Measurements from ENCODE around the gene TPCN2. TPM values are rescaled to one million over a fixed set of nuclear protein-coding genes. Genes with fewer than 3 reads are reported as not detected.

Gene TPCN2
- total RNA-seq, 2 donors from 2014 or later, result 34.7 to 38.0 TPM

GRCh38 chr11:69071086-69071800, 22.5 kb downstream of the TPCN2 start:
- Histone ChIP-seq H3K36me3 (peaks cover 35% of the 10 kb centered on the region), H3K27me3 (replicated peaks; ENCODE audit: insufficient read depth) (no peaks in the 10 kb centered on the region), H3K4me3 (no peak overlapping the region), H3K27ac (no peak overlapping the region), H3K9me3 (no peaks in the 10 kb centered on the region), H3K4me1 (ENCODE audit: control insufficient read depth in 1 of 2, low read depth in 2 of 2) (peaks cover 0 to 6% of the 10 kb centered on the region in 2 donors)
- ATAC-seq (ENCODE audit: insufficient number of reproducible peaks, low FRiP score, low read depth) (no peak), DNase-seq (ENCODE audit: low spot score) (no peak)
- TF ChIP-seq CTCF (IDR thresholded peaks at IDR 0.05), result no peak

- no peaks in the 10 kb centered on the region for H3K27me3 ChIP-seq (replicated peaks; ENCODE audit: insufficient read depth)
- peaks cover 0 to 6% of the 10 kb centered on the region in 2 donors for H3K4me1 ChIP-seq (ENCODE audit: control insufficient read depth in 1 of 2, low read depth in 2 of 2)
- no peak for TF ChIP-seq CTCF (IDR thresholded peaks at IDR 0.05)
- no peak overlapping the region for H3K27ac ChIP-seq
- no peak overlapping the region for H3K4me3 ChIP-seq
- H3K36me3 ChIP-seq, result peaks cover 35% of the 10 kb centered on the region
- DNase-seq (ENCODE audit: low spot score) (no peak), ATAC-seq (ENCODE audit: insufficient number of reproducible peaks, low FRiP score, low read depth) (no peak)
- no peaks in the 10 kb centered on the region for H3K9me3 ChIP-seq
Observed at GRCh38 chr11:69071956-69072355, 23.2 kb downstream of the TPCN2 start.

- DNase-seq (ENCODE audit: low spot score), result no peak
- H3K9me3 ChIP-seq, result no peaks in the 10 kb centered on the region
- H3K4me1 ChIP-seq (ENCODE audit: control insufficient read depth in 1 of 2, low read depth in 2 of 2), result peaks cover 0 to 6% of the 10 kb centered on the region in 2 donors
- no peak for ATAC-seq (ENCODE audit: insufficient number of reproducible peaks, low FRiP score, low read depth)
- H3K27ac ChIP-seq, result no peak overlapping the region
- H3K27me3 ChIP-seq (replicated peaks; ENCODE audit: insufficient read depth), result no peaks in the 10 kb centered on the region
- no peak overlapping the region for H3K4me3 ChIP-seq
- TF ChIP-seq CTCF (IDR thresholded peaks at IDR 0.05), result no peak
- H3K36me3 ChIP-seq, result peaks cover 39% of the 10 kb centered on the region
Observed at GRCh38 chr11:69073469-69073868, 24.7 kb downstream of the TPCN2 start.

- DNase-seq (ENCODE audit: low spot score), result no peak
- Histone ChIP-seq H3K4me1 (ENCODE audit: control insufficient read depth in 1 of 2, low read depth in 2 of 2) (peaks cover 0 to 6% of the 10 kb centered on the region in 2 donors), H3K36me3 (peaks cover 50% of the 10 kb centered on the region), H3K9me3 (no peaks in the 10 kb centered on the region), H3K27ac (peak overlapping the region; percentile 4 to 9), H3K27me3 (replicated peaks; ENCODE audit: insufficient read depth) (no peaks in the 10 kb centered on the region), H3K4me3 (no peak overlapping the region)
- no peak for ATAC-seq (ENCODE audit: insufficient number of reproducible peaks, low FRiP score, low read depth)
- no peak for TF ChIP-seq CTCF (IDR thresholded peaks at IDR 0.05)
Observed at GRCh38 chr11:69074375-69075140, 25.8 kb downstream of the TPCN2 start.

- TF ChIP-seq CTCF (IDR thresholded peaks at IDR 0.05), result no peak
- ATAC-seq (ENCODE audit: insufficient number of reproducible peaks, low FRiP score, low read depth), result peak; percentile 61
- H3K27me3 ChIP-seq (replicated peaks; ENCODE audit: insufficient read depth), result no peaks in the 10 kb centered on the region
- peak overlapping the region in 1 of 2 donors; percentile 46 for H3K27ac ChIP-seq
- no peaks in the 10 kb centered on the region for H3K9me3 ChIP-seq
- peak; percentile 51 for DNase-seq (ENCODE audit: low spot score)
- H3K36me3 ChIP-seq, result peaks cover 54% of the 10 kb centered on the region
- H3K4me1 ChIP-seq (ENCODE audit: control insufficient read depth in 1 of 2, low read depth in 2 of 2), result peaks cover 0 to 6% of the 10 kb centered on the region in 2 donors
- H3K4me3 ChIP-seq, result no peak overlapping the region
Observed at GRCh38 chr11:69075421-69076128, 26.8 kb downstream of the TPCN2 start.
